K562 (cell line): ENCODE results near the gene GSTO2. TPM values are rescaled to one million over a fixed set of nuclear protein-coding genes. Genes with fewer than 3 reads are reported as not detected.

Experiments used
- ADNP ChIP-seq: fragments of 200-800 bp; sonication (Bioruptor generic); IDR thresholded peaks from 2 replicates; pipeline ENCODE4 v1.6.1; 2016; ENCODE audit warnings: missing genetic modification characterization, missing compliant biosample characterization
- ATF1 ChIP-seq, 2 experiments: fragments of 450-650 bp in 1 of 2; IDR thresholded peaks; 2 replicates each; pipeline ENCODE4 v1.6.1; 2016; ENCODE audit warnings: missing compliant biosample characterization in 1 of 2, missing genetic modification characterization in 1 of 2
- BACH1 ChIP-seq: fragments of 200-800 bp; sonication (Bioruptor generic); IDR thresholded peaks from 2 replicates; pipeline ENCODE4 v1.6.1; 2016; ENCODE audit warnings: missing genetic modification characterization, missing compliant biosample characterization
- CBFB ChIP-seq: sonication (generic); formaldehyde crosslinking; IDR thresholded peaks from 2 replicates; pipeline ENCODE4 v1.4.0; 2020; ENCODE audit warnings: mild to moderate bottlenecking, missing genetic modification reagents
- CBX3 ChIP-seq, 2 experiments: IDR thresholded peaks; 1 replicate in 1 of 2; 2 replicates in 1 of 2; pipeline ENCODE4 v1.6.1; 2012; ENCODE audit warnings: inconsistent platforms in 2 of 2, low read length in 2 of 2, borderline replicate concordance in 1 of 2, control low read depth in 1 of 2
- CREB1 ChIP-seq, 2 experiments: sonication (generic) in 1 of 2; formaldehyde crosslinking in 1 of 2; IDR thresholded peaks; 2 replicates each; pipeline versions ENCODE4 v1.6.1 to v1.8.0; 2012 to 2022; ENCODE audit warnings: inconsistent platforms in 1 of 2, mild to moderate bottlenecking in 1 of 2, missing genetic modification reagents in 1 of 2, moderate library complexity in 1 of 2
- CTCFL ChIP-seq: IDR thresholded peaks from 2 replicates; pipeline ENCODE4 v1.6.1; 2011; ENCODE audit warnings: borderline replicate concordance, low read depth, mild to moderate bottlenecking, moderate library complexity, low read length; ENCODE audit not compliant: insufficient read depth, poor library complexity, severe bottlenecking
- FOXM1 ChIP-seq, 2 experiments: fragments of 450-650 bp in 1 of 2; sonication (generic) in 1 of 2; formaldehyde crosslinking in 1 of 2; IDR thresholded peaks; 2 replicates each; pipeline versions ENCODE4 v1.6.1 to v1.9.0; 2017 to 2022; ENCODE audit warnings: low read depth in 2 of 2, mild to moderate bottlenecking in 2 of 2, missing genetic modification reagents in 1 of 2, moderate library complexity in 1 of 2
- GATA2 ChIP-seq: sonication (generic); formaldehyde crosslinking; IDR thresholded peaks from 2 replicates; pipeline ENCODE4 v1.4.0; 2020; ENCODE audit warnings: mild to moderate bottlenecking, missing genetic modification reagents
- GATAD2A ChIP-seq: fragments of 450-650 bp; IDR thresholded peaks from 2 replicates; pipeline ENCODE4 v1.6.1; 2017
- HEY1 ChIP-seq: fragments of 250-450 bp; sonication (Bioruptor Pico); IDR thresholded peaks from 2 replicates; pipeline ENCODE4 v1.5.0; 2020; ENCODE audit warnings: mild to moderate bottlenecking, moderate library complexity, borderline replicate concordance
- HNRNPH1 ChIP-seq: fragments of 200-400 bp; formaldehyde crosslinking; optimal IDR thresholded peaks from 2 replicates; pipeline ENCODE3; 2017; ENCODE audit warnings: low read depth, mild to moderate bottlenecking, low read length, moderate library complexity
- MAFF ChIP-seq: IDR thresholded peaks from 2 replicates; pipeline ENCODE4 v1.6.1; 2012; ENCODE audit warnings: low read length, improper control_type of control experiment
- MCM2 ChIP-seq: fragments of 450-650 bp; IDR thresholded peaks from 2 replicates; pipeline ENCODE4 v1.6.1; 2017; ENCODE audit warnings: low read depth, mild to moderate bottlenecking
- NFATC3 ChIP-seq: fragments of 450-650 bp; IDR thresholded peaks from 2 replicates; pipeline ENCODE4 v1.6.1; 2017; ENCODE audit warnings: mild to moderate bottlenecking
- NFIC ChIP-seq: fragments of 450-650 bp; IDR thresholded peaks from 2 replicates; pipeline ENCODE4 v1.6.1; 2017; ENCODE audit warnings: mild to moderate bottlenecking, inconsistent platforms
- NONO ChIP-seq, 2 experiments: fragments of 200-400 bp in 1 of 2; fragments of 450-650 bp in 1 of 2; formaldehyde crosslinking in 1 of 2; IDR thresholded peaks; 2 replicates each; pipeline ENCODE4 v1.6.1; 2017; ENCODE audit warnings: low read depth in 2 of 2, mild to moderate bottlenecking in 2 of 2, moderate library complexity in 2 of 2, low read length in 1 of 2
- PCBP2 ChIP-seq: fragments of 200-400 bp; formaldehyde crosslinking; IDR thresholded peaks from 2 replicates; pipeline ENCODE4 v1.6.1; 2018; ENCODE audit warnings: low read length, low read depth, mild to moderate bottlenecking, moderate library complexity; ENCODE audit not compliant: poor library complexity, severe bottlenecking
- POLR2AphosphoS5 ChIP-seq: IDR thresholded peaks from 2 replicates; pipeline ENCODE4 v1.6.1; 2011; ENCODE audit warnings: mild to moderate bottlenecking, low read depth, low read length, moderate library complexity; ENCODE audit not compliant: control insufficient read depth, insufficient read depth
- POLR2B ChIP-seq: fragments of 450-650 bp; IDR thresholded peaks from 2 replicates; pipeline ENCODE4 v1.6.1; 2018; ENCODE audit warnings: low read depth; ENCODE audit not compliant: partially characterized antibody
- SNIP1 ChIP-seq: fragments of 450-650 bp; IDR thresholded peaks from 2 replicates; pipeline ENCODE4 v1.7.1; 2017; ENCODE audit warnings: low read depth, mild to moderate bottlenecking
- SOX6 ChIP-seq: fragments of 450-650 bp; IDR thresholded peaks from 2 replicates; pipeline ENCODE4 v1.6.1; 2014; ENCODE audit warnings: mild to moderate bottlenecking
- TBP ChIP-seq: optimal IDR thresholded peaks from 2 replicates; pipeline ENCODE3; 2011; ENCODE audit warnings: low read depth, low read length, improper control_type of control experiment
- TSC22D4 ChIP-seq: fragments of 450-650 bp; IDR thresholded peaks from 2 replicates; pipeline ENCODE4 v1.6.1; 2016; ENCODE audit warnings: missing genetic modification characterization, missing biosample characterization, control low read depth
- ZBTB34 ChIP-seq: fragments of 250-450 bp; sonication (Bioruptor Pico); IDR thresholded peaks from 2 replicates; pipeline ENCODE4 v1.8.0; 2021; ENCODE audit warnings: mild to moderate bottlenecking, moderate library complexity
- ZC3H11A ChIP-seq: IDR thresholded peaks from 2 replicates; pipeline ENCODE4 v1.6.1; 2012; ENCODE audit warnings: low read depth, low read length, improper control_type of control experiment
- ZNF133 ChIP-seq: fragments of 250-450 bp; sonication (Bioruptor Pico); IDR thresholded peaks from 2 replicates; pipeline ENCODE4 v1.4.0; 2020; ENCODE audit warnings: mild to moderate bottlenecking
- ZNF316 ChIP-seq: fragments of 450-650 bp; IDR thresholded peaks from 2 replicates; pipeline ENCODE4 v1.6.1; 2016
- polyA plus RNA-seq, 8 experiments: library from polyadenylated mRNA; depleted of rRNA in 4 of 8; stranded (reverse) in 5 of 8; unstranded in 3 of 8; fragments of >200 nt; fragmentation: Nextera tagmentation in 2 of 8; fragmentation: Illumina TruSeq in 1 of 8; extraction: Ambion mirVana in 2 of 8; extraction: Trizol in 1 of 8; gene quantifications; 2 replicates each; pipeline versions ENCODE4 v1.2.1 to v1.2.3, GENCODE V29; 2011 to 2014; ENCODE audit warnings: inconsistent platforms in 1 of 8, missing spikeins in 1 of 8
- total RNA-seq, 7 experiments: library from RNA; depleted of rRNA in 6 of 7; stranded (reverse); fragments of >200 nt in 6 of 7; fragmentation: Illumina TruSeq in 2 of 7; extraction: Trizol in 2 of 7; gene quantifications; 2 replicates each; pipeline versions ENCODE4 v1.2.1 to v1.2.3, GENCODE V29; 2011 to 2021; ENCODE audit warnings: low replicate concordance in 1 of 7

Gene GSTO2
- total and polyA plus RNA-seq, 9 of the 15 experiments (the other 6 are each of a cell fraction or from before 2014, with no cell fraction given) = 0.18 to 1.8 (median 0.90) TPM

- TF ChIP-seq ZBTB34 (CRISPR knock-in tag) (no peak), GATAD2A (0 out of 2 replicates have a peak, but pooled peaks have one; percentile 9), POLR2AphosphoS5 (peak; percentile 66; the same call in 1 of the 2 replicates), SOX6 (peak; percentile 75; the same call in 1 of the 2 replicates), GATA2 (CRISPR knock-in tag) (peak; percentile 58; the same call in 1 of the 2 replicates), CBFB (no peak), ZC3H11A (no peak), TBP (peak; percentile 71), NONO (IDR thresholded peaks at IDR 0.05; ENCODE audit: low read depth in 2 of 2, low read length in 1 of 2) (no peak), ZNF316 (peak; percentile 53), TSC22D4 (tag) (no peak), CBX3 (IDR thresholded peaks at IDR 0.05; ENCODE audit: borderline replicate concordance in 1 of 2, low read length in 2 of 2) (0 out of 3 replicates have a peak, but pooled peaks of 1 of the 2 experiments have one; percentile 28), HEY1 (CRISPR knock-in tag) (no peak), FOXM1 (IDR thresholded peaks at IDR 0.05; ENCODE audit: low read depth) (peak; percentile 16; the same call in 1 of the 2 replicates), FOXM1 (CRISPR knock-in tag; IDR thresholded peaks at IDR 0.05; ENCODE audit: low read depth) (no peak), NFATC3 (no peak), POLR2B (no peak), CREB1 (IDR thresholded peaks at IDR 0.05) (0 out of 2 replicates have a peak, but pooled peaks have one; percentile 28), CREB1 (CRISPR knock-in tag; IDR thresholded peaks at IDR 0.05) (no peak), HNRNPH1 (no peak), ZNF133 (no peak), ADNP (tag) (no peak), MAFF (no peak; the same call in 1 of the 2 replicates), BACH1 (tag) (no peak), NFIC (peak; percentile 48; the same call in 1 of the 2 replicates), SNIP1 (no peak), MCM2 (no peak), PCBP2 (no peak), CTCFL (no peak), ATF1 (CRISPR knock-in tag; IDR thresholded peaks at IDR 0.05) (no peak), ATF1 (tag; IDR thresholded peaks at IDR 0.05) (0 out of 2 replicates have a peak, but pooled peaks have one; percentile 45)
Observed at GRCh38 chr10:104340111-104340526, 71.1 kb downstream of the GSTO2 start (continued).
